Duodenal mucosa (tissue), 2 donors: Measurements from ENCODE around the gene HBS1L.

Experiments
- H3K27ac ChIP-seq: one replicate; pipeline ENCODE4 v1.7.0; 2013; ENCODE audit warnings: low read depth, low read length
- H3K27me3 ChIP-seq, 2 donors: one replicate each; pipeline ENCODE4 v1.7.0; 2013; ENCODE audit warnings: low read length in 2 of 2, control low read depth in 1 of 2; ENCODE audit not compliant: insufficient read depth in 2 of 2, control insufficient read depth in 1 of 2
- H3K36me3 ChIP-seq, 2 donors: one replicate each; pipeline ENCODE4 v1.7.0; 2013; ENCODE audit warnings: low read length in 2 of 2, control low read depth in 1 of 2; ENCODE audit not compliant: insufficient read depth in 2 of 2, control insufficient read depth in 1 of 2
- H3K4me1 ChIP-seq, 2 donors: one replicate each; pipeline ENCODE4 v1.7.0; 2013; ENCODE audit warnings: low read length in 2 of 2, control low read depth in 1 of 2; ENCODE audit not compliant: insufficient read depth in 2 of 2, control insufficient read depth in 1 of 2
- H3K4me3 ChIP-seq, 2 donors: one replicate each; pipeline ENCODE4 v1.7.0; 2013; ENCODE audit warnings: low read length in 2 of 2, low read depth in 1 of 2
- H3K9ac ChIP-seq, 2 donors: one replicate each; pipeline ENCODE4 v1.7.0; 2013; ENCODE audit warnings: low read length in 2 of 2, low read depth in 1 of 2
- H3K9me3 ChIP-seq, 2 donors: one replicate each; pipeline ENCODE4 v1.7.0; 2013; ENCODE audit warnings: low read length in 2 of 2, control low read depth in 1 of 2; ENCODE audit not compliant: control insufficient read depth in 1 of 2

The HBS1L gene

DNA sequence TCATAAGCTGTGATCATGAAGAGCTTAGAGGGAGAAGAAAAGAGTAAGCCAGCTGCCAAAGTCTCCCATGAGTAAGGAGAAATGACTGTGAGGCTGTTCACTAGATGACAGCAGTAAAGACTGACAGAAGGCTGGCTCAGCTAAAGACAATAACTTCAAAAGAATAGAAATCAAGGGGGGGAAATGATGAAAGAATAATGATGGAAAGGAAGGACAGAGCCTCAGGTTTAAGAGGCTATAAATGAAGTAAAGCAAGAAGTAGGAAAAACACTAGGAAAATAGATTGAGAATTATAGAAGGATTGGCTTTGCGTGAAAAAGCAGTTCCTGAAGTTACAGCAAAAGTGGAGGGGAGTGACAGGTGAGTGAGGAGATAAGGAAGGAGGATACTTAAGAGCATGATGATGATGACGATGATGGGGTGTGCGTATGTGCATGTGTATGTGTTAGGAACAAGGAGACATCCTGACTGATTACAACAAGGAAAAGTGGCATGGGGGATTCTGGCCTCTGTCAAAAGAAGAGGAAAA, 48.2 kb downstream of the HBS1L start:
- Histone ChIP-seq H3K36me3 (peaks cover 0 to 1% of the 10 kb centered on the region in 2 donors), H3K27me3 (no peaks in the 10 kb centered on the region), H3K4me3 (no peak overlapping the region), H3K9me3 (no peaks in the 10 kb centered on the region), H3K9ac (no peak overlapping the region), H3K4me1 (peaks cover 5 to 8% of the 10 kb centered on the region in 2 donors), H3K27ac (no peak overlapping the region)

DNA sequence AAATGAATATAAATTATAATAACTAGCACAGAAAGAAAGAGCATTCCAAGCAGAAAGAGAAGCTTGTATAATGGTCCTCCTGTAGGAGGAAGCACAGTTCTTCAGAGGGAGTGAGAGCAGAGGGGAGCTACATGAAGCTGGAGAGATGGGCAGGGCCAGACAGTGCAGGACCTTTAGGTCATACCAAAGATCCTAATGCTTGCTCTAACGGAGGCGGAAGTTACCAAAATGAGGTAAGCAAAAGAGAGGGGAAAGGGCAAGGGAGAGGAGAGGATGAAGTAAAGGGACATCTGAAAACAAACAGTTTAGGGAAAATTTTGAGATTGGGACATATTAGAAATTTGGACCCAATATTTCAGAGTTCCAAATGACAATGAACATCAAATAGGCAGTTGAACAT, 50.2 kb downstream of the HBS1L start:
- H3K36me3 ChIP-seq = peaks cover 0 to 7% of the 10 kb centered on the region in 2 donors
- H3K4me3 ChIP-seq = no peak overlapping the region
- no peak overlapping the region for H3K27ac ChIP-seq
- peaks cover 5 to 8% of the 10 kb centered on the region in 2 donors for H3K4me1 ChIP-seq
- no peak overlapping the region for H3K9ac ChIP-seq
- no peaks in the 10 kb centered on the region for H3K9me3 ChIP-seq
- H3K27me3 ChIP-seq = no peaks in the 10 kb centered on the region

DNA sequence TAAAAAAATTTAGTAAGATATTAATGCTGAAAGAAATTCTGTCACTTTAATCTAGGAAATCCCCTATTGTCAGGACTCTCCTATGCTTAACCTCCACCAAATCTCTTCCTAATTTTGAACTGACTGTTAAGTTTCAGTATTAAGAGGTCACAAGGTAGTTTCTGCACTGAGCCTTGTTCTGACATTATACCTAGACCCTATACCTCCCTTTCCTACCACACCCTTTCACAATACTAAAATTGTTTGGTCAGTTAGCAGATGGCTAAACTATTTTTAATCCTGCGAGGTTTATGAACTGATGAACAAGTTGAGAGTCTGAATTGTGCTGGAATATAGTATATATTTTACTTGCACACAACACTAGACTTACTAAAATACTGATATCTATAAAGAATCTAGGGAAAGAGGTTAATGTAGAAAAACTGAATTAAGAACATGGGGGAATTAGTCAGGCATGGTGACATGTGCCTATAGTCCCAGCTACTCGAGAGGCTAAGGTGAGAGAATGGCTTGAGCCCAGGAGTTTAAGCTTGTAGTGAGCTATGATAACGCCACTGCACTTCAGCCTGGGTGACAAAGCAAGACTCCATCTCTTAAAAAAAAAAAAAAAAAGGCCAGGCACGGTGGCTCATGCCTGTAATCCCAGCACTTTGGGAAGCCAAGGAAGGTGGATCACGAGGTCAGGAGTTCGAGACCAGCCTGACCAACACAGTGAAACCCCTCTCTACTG, 51.5 kb downstream of the HBS1L start:
- Histone ChIP-seq H3K27ac (no peak overlapping the region), H3K4me1 (peaks cover 0 to 4% of the 10 kb centered on the region in 2 donors), H3K9ac (no peak overlapping the region), H3K4me3 (no peak overlapping the region), H3K36me3 (peaks cover 0 to 7% of the 10 kb centered on the region in 2 donors), H3K27me3 (no peaks in the 10 kb centered on the region), H3K9me3 (no peaks in the 10 kb centered on the region)

DNA sequence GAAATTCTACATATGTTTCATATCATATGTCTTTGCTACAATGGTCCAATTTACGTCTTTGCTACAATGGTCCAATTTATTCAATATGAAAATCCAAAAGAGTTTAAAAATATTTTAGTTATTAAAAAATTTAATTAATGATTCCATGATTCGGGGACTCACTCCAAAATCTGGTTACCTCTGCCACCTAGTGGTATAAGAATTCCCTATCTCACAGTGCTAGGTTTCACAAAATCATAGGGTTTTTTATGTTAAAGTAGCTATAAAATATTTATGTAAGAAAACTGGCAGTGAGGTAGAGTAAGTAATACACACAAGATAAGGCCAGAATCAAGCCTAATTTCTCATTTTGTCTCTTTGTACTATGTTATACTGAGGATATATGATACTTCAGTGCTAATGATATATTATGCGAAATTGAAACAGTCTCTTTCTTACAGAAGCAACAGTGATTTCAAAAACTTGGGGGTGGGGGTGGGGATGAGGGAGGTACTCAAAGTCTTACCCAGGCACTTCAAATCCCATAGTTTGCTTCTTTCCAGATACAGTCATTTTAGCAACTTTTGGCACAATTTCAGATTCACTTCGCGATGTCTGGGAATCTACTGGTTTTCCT, 52.3 kb downstream of the HBS1L start:
- Histone ChIP-seq H3K9ac (no peak overlapping the region), H3K4me3 (no peak overlapping the region), H3K27me3 (no peaks in the 10 kb centered on the region), H3K27ac (no peak overlapping the region), H3K36me3 (peaks cover 1 to 8% of the 10 kb centered on the region in 2 donors), H3K4me1 (no peaks in the 10 kb centered on the region), H3K9me3 (no peaks in the 10 kb centered on the region)

DNA sequence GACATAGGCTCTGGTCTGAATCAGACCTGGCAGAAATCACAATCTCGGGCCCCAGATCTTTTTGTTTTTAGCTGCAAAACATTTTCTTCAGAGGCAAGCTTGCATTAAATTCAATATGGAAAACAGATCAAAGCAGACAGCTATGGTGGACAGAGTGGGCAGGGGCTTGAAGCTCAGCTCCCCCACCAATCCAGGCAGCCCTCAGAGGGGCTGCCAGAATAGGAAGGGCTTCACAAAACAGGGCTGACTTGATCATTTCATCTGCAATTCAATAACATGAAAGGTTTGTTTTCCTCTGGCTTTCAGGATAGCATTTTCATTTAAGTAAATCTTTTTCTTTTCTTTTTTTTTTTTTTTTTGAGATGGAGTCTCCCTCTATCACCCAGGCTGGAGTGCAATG, 55.5 kb downstream of the HBS1L start:
- Histone ChIP-seq H3K27ac (no peak overlapping the region), H3K36me3 (peaks cover 12 to 23% of the 10 kb centered on the region in 2 donors), H3K4me3 (no peak overlapping the region), H3K27me3 (no peaks in the 10 kb centered on the region), H3K4me1 (no peaks in the 10 kb centered on the region), H3K9me3 (no peaks in the 10 kb centered on the region), H3K9ac (no peak overlapping the region)

DNA sequence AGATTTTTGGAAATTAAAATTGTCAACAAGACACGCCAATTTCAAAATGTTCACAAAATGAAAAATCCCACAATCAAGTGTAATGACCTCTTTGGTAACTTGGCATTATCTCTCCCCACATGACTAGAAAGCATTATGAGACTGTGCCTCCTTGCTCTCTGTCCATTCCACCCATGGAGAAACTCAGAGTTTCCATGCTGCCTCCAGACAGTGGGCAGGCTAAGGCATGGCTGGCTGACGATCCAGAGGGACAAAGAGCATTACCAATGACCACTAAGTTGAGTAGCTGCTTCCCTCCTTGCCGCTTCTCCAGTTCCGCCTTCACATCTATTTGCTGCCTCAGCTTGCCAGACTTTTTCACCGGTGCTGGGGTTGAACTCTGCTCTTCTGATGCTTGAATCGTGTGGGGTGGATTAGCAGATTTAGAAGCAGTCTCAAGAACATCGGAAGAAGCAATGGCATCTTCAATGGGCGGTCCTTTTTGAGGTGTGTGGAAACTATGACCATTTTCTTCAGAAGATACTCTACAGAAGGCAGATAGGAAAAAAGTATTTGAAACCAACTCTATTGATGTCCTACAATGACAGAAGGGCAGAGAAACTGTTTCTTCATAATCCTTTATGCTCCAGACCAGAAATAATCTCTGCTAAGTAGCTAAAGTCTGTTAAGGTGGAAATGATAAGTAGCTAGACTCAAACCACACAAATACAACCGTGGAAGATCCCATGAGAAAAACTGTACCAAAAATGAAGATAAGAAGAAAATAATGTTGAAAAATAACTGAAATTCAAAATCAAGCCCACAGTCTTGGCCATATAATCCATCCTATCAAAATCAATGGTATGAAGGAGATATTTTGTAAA, 57.3 kb downstream of the HBS1L start:
- H3K9ac ChIP-seq = no peak overlapping the region
- no peak overlapping the region for H3K4me3 ChIP-seq
- no peaks in the 10 kb centered on the region for H3K4me1 ChIP-seq
- no peaks in the 10 kb centered on the region for H3K9me3 ChIP-seq
- peaks cover 12 to 30% of the 10 kb centered on the region in 2 donors for H3K36me3 ChIP-seq
- no peaks in the 10 kb centered on the region for H3K27me3 ChIP-seq
- H3K27ac ChIP-seq = no peak overlapping the region

DNA sequence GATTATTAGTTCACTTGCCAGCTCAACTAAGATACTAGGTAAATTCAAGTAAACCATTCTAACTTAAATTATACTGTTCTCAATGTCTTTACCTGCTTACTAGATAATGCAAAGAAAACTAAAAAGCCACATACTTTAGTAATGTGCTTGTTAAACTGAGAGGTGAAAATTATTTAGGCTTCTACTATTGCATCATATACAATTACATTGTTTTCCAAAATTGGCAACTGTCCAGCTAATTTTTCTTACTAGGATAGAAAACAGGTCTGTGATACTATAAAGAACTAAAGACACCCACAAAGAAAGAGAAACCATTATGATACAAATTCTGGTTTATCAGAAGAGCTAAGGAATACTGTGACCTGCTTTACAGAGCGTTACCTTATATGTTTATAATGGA, 59.1 kb downstream of the HBS1L start:
- no peak overlapping the region for H3K4me3 ChIP-seq
- H3K27me3 ChIP-seq = no peaks in the 10 kb centered on the region
- H3K36me3 ChIP-seq = peaks cover 15 to 34% of the 10 kb centered on the region in 2 donors
- no peaks in the 10 kb centered on the region for H3K9me3 ChIP-seq
- no peak overlapping the region for H3K9ac ChIP-seq
- no peak overlapping the region for H3K27ac ChIP-seq
- no peaks in the 10 kb centered on the region for H3K4me1 ChIP-seq

DNA sequence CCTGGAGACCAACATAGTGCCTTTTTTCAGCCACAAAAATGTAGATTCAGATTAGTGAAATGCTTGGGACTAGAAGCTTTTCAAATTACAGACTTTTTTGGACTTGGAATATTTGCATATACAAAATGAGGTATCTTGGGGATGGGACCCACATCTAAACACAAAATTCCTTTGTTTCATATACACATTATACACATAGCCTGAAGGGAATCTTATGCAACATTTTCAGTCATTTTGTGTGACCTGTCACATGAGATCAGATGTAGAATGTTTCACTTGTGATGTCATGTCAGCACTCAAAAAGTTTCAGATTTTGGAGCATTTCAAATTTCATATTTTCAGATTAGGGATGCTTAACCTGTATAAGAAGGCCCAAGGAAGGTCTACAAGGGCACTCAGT, 60.2 kb downstream of the HBS1L start:
- Histone ChIP-seq H3K27me3 (no peaks in the 10 kb centered on the region), H3K9me3 (no peaks in the 10 kb centered on the region), H3K27ac (no peak overlapping the region), H3K9ac (no peak overlapping the region), H3K36me3 (peaks cover 15 to 37% of the 10 kb centered on the region in 2 donors), H3K4me1 (no peaks in the 10 kb centered on the region), H3K4me3 (no peak overlapping the region)

DNA sequence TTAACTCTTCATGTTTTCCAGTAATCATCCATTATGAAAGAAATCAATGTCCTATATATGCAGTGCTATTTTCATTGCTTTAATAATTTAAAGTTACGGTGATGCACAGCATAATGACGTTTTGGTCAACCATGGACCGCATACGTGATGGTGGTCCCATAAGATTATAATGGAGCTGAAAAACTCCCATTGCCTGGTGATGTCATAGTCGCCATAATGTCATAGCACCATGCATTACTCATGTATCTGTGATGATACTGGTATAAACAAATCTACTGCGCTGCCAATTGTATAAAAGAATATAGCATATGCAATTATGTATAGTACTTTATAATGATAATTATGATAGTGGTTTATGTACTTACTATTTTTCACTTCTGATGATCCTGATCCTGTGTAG, 62.5 kb downstream of the HBS1L start:
- no peaks in the 10 kb centered on the region for H3K9me3 ChIP-seq
- H3K27me3 ChIP-seq = no peaks in the 10 kb centered on the region
- no peak overlapping the region for H3K9ac ChIP-seq
- H3K4me1 ChIP-seq = no peaks in the 10 kb centered on the region
- peaks cover 16 to 36% of the 10 kb centered on the region in 2 donors for H3K36me3 ChIP-seq
- H3K4me3 ChIP-seq = no peak overlapping the region
- no peak overlapping the region for H3K27ac ChIP-seq

DNA sequence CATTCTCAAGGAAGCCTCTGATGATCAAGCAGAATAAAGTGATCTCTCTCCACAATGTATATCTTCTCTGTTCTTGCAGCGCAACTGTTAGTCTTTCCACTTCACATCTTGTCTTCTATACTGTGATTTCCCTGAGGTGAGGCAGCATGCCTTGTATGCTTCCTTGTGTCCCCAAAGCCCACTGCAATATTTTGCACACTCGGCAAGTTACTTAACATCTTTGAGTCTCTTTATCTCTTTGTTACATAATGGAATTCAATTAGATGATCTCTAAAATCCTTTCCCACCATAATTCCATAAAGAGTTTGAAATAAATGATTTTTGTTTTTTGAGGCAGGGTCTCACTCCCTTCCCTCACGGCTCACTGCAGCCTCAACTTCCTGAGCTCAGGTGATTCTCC, 64.4 kb downstream of the HBS1L start:
- Histone ChIP-seq H3K9me3 (no peaks in the 10 kb centered on the region), H3K4me3 (no peak overlapping the region), H3K36me3 (peaks cover 10 to 29% of the 10 kb centered on the region in 2 donors), H3K27me3 (no peaks in the 10 kb centered on the region), H3K4me1 (no peaks in the 10 kb centered on the region), H3K9ac (no peak overlapping the region), H3K27ac (no peak overlapping the region)
